Gastroesophageal sphincter (tissue), 4 donors: ENCODE data around the gene PEX26. TPM values are rescaled to one million over a fixed set of nuclear protein-coding genes. Genes with fewer than 3 reads are reported as not detected.

Source experiments
- ATAC-seq: fragments of 150-250 bp; one replicate; pipeline ENCODE4 v1.9.1; 2016; ENCODE audit warnings: mild to moderate bottlenecking, moderate library complexity
- H3K27ac ChIP-seq, 4 donors: fragments of 200-600 bp; sonication (generic) in 3 of 4; 1 replicate in 3 of 4; 2 replicates in 1 of 4; pipeline ENCODE4 v1.5.1; 2016 to 2019
- H3K27me3 ChIP-seq: fragments of 200-600 bp; sonication (generic); one replicate; pipeline ENCODE4 v1.5.1; 2019
- H3K36me3 ChIP-seq, 2 donors: fragments of 200-600 bp; sonication (generic); one replicate each; pipeline ENCODE4 v1.5.1; 2019; ENCODE audit warnings: control low read depth in 1 of 2
- H3K4me1 ChIP-seq, 3 donors: fragments of 200-600 bp; sonication (generic); 1 replicate in 2 of 3; 2 replicates in 1 of 3; pipeline ENCODE4 v1.5.1; 2016 to 2019; ENCODE audit warnings: control low read depth in 2 of 3
- H3K4me3 ChIP-seq, 2 donors: fragments of 200-600 bp; sonication (generic); one replicate each; pipeline ENCODE4 v1.5.1; 2019; ENCODE audit warnings: mild to moderate bottlenecking in 1 of 2, moderate library complexity in 1 of 2
- H3K9me3 ChIP-seq, 3 donors: fragments of 200-600 bp; sonication (generic); one replicate each; pipeline ENCODE4 v1.5.1; 2017 to 2019; ENCODE audit warnings: control low read depth in 2 of 3
- EP300 ChIP-seq: sonication (generic); formaldehyde crosslinking; IDR thresholded peaks from one replicate; pipeline ENCODE4 v1.6.1; 2017; ENCODE audit warnings: antibody characterized with exemption, mild to moderate bottlenecking
- POLR2A ChIP-seq, 2 donors: fragments of 450-650 bp; IDR thresholded peaks; one replicate each; pipeline ENCODE4 v1.6.1; 2017; ENCODE audit warnings: antibody characterized with exemption in 2 of 2, mild to moderate bottlenecking in 2 of 2, moderate library complexity in 1 of 2
- POLR2AphosphoS5 ChIP-seq: sonication (generic); formaldehyde crosslinking; IDR thresholded peaks from one replicate; pipeline ENCODE4 v1.6.1; 2017; ENCODE audit warnings: antibody characterized with exemption
- WGBS, 2 donors: methylation state at CpG; one replicate each; pipeline ENCODE4 v1.1.5; 2018; ENCODE audit warnings: low coverage in 1 of 2; 5-methylcytosine and 5-hydroxymethylcytosine counted together
- total RNA-seq, 4 donors: library from RNA; depleted of rRNA; stranded (reverse); fragments of >200 nt; gene quantifications; one replicate each; pipeline ENCODE4 v1.1.0, GENCODE V29; 2016
- TF ChIP-seq, protein P1 (sequence below), 4 experiments: fragments of 200-600 bp in 2 of 4; fragments of 450-650 bp in 2 of 4; sonication (generic) in 1 of 4; IDR thresholded peaks; one replicate each; pipeline ENCODE4 v1.5.1; 2017 to 2019; ENCODE audit warnings: antibody characterized with exemption in 4 of 4, mild to moderate bottlenecking in 2 of 4, moderate library complexity in 2 of 4

The PEX26 gene
- total RNA-seq, 4 donors from 2014 or later: 19.5 to 34.9 (median 27.4) TPM

DNA sequence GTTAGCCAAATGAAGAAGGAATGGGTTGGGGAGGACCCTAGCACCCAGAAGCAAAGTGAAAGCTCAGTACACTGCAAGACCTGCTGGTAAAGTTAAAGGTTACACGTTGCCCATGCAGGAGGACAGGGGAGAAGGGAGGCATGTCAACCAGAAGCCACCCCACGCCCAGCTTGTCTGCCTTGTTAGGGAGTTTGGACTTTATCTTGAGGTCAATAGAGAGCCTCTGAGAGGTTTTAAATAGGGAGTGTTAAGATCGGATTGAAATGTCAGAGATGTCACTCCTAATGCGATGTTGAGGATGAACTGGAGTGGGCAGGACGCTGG is 18.7 kb upstream of the PEX26 start:
- WGBS, 2 donors: 75 to 84% methylated on average over 3 to 4 of the region's 5 CpGs
- TF ChIP-seq POLR2AphosphoS5 (no peak), POLR2A (IDR thresholded peaks at IDR 0.05) (no peak), EP300 (no peak)
- TF ChIP-seq, protein P1, sequence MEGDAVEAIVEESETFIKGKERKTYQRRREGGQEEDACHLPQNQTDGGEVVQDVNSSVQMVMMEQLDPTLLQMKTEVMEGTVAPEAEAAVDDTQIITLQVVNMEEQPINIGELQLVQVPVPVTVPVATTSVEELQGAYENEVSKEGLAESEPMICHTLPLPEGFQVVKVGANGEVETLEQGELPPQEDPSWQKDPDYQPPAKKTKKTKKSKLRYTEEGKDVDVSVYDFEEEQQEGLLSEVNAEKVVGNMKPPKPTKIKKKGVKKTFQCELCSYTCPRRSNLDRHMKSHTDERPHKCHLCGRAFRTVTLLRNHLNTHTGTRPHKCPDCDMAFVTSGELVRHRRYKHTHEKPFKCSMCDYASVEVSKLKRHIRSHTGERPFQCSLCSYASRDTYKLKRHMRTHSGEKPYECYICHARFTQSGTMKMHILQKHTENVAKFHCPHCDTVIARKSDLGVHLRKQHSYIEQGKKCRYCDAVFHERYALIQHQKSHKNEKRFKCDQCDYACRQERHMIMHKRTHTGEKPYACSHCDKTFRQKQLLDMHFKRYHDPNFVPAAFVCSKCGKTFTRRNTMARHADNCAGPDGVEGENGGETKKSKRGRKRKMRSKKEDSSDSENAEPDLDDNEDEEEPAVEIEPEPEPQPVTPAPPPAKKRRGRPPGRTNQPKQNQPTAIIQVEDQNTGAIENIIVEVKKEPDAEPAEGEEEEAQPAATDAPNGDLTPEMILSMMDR (IDR thresholded peaks at IDR 0.05): no peak
- Histone ChIP-seq H3K27me3 (no peaks in the 10 kb centered on the region), H3K4me1 (peaks cover 0 to 56% (median 30%) of the 10 kb centered on the region in 3 donors), H3K9me3 (no peaks in the 10 kb centered on the region), H3K36me3 (no peaks in the 10 kb centered on the region), H3K4me3 (no peak overlapping the region), H3K27ac (peak overlapping the region in 3 of 4 donors; percentile 75 to 90 (median 77))
- ATAC-seq: no peak

DNA sequence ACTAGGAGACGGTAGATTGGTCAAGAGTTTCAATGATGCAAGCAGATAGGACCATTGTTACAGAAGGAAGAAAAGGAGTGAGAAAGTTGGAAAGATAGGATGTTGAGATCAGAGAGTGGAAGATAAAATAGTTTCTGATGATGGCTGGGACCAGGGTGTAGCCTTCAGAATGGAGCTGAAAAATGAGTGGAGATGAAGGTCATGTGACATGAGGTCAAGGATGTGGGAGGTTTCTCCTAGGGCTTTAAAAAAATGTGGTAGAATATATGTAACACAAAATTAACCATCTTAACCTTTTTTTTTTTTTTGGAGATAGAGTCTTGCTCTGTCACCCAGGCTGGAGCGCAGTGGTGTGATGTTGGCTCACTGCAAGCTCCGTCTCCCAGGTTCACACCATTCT is 18.3 kb upstream of the PEX26 start:
- H3K27ac ChIP-seq: peak overlapping the region in 3 of 4 donors; percentile 75 to 90 (median 77)

DNA sequence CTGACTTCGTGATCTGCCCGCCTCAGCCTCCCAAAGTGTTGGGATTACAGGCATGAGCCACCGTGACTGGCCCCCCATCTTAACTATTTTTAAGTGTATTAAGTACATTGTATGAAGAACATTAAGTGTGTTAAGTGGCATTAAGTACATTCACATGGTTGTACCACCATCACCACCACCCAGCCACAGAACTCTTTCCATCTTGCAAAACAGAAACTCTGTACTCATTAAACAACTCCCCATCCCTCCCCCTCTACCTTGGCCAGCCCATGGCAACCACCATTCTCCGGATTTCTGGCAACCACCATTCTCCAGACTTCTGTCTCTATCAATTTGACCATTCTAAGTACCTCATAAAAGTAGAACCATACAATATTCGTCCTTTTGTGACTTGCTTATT is 17.8 kb upstream of the PEX26 start:
- Histone ChIP-seq H3K27me3 (no peaks in the 10 kb centered on the region), H3K9me3 (no peaks in the 10 kb centered on the region), H3K4me1 (peaks cover 0 to 56% (median 30%) of the 10 kb centered on the region in 3 donors), H3K36me3 (no peaks in the 10 kb centered on the region), H3K4me3 (no peak overlapping the region), H3K27ac (peak overlapping the region in 1 of 4 donors; percentile 90)
- WGBS, 2 donors: 85 to 100% methylated on average over 2 to 5 of the region's 5 CpGs
- ATAC-seq: no peak
- TF ChIP-seq POLR2A (IDR thresholded peaks at IDR 0.05): no peak
- no peak for TF ChIP-seq POLR2AphosphoS5
- TF ChIP-seq, protein P1 (IDR thresholded peaks at IDR 0.05): no peak
- no peak for TF ChIP-seq EP300

More for the DNA sequence above, 18.3 kb upstream of the PEX26 start:
- Histone ChIP-seq H3K4me1 (peaks cover 0 to 56% (median 30%) of the 10 kb centered on the region in 3 donors), H3K4me3 (no peak overlapping the region), H3K36me3 (no peaks in the 10 kb centered on the region), H3K9me3 (no peaks in the 10 kb centered on the region), H3K27me3 (no peaks in the 10 kb centered on the region)
- TF ChIP-seq, protein P1 (IDR thresholded peaks at IDR 0.05): no peak
- TF ChIP-seq POLR2A (IDR thresholded peaks at IDR 0.05) (no peak), EP300 (no peak), POLR2AphosphoS5 (no peak)
- ATAC-seq: no peak
- WGBS, 2 donors: 79 to 96% methylated on average over 2 to 3 of the region's 3 CpGs

DNA sequence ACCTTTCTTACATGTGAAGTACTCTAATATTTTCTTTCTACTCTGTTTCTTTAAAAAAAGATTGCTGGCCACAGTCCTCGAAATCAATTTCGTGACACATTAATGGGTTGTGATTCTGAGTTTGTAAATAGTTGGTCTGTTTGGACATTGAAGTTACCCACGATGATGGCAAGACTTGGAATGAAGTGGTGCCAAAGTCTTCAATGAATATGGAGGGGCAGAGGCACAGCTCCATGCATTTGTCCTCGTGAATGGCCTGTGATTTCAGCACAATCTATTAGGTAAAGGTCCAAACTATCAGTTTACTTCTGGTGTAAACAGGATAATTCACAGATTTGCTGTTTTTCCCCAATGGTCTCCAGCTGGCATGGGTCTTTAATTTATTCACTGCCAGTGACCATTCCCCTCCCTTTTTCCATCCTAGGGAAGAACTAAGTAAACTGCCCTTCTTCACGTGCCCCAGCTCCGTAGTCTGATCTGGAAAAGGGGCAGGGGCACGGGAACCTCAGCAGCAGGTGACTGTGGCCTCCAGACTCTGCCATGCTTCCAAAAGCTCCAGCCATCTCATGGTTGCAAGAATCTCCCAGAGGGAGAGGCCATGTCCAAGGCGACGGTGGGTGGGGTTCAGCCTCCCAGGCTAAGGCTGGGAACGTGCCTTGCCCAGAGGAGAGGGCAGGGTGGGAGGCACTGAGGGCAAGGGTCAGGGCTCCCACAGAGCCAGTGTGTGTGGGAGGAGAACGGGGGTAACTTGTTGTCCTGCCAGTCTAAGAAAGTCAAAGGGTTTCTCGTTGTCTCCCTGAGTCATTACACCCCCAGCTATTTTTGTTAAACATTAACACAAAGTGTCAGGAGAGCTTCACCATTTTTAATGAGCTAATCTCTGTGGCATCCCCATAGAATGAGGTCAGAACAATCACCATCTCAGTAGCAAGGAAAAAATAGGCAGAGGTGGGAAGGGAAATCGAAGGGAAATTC is 16.9 kb upstream of the PEX26 start:
- TF ChIP-seq POLR2AphosphoS5: peak; percentile 34
- TF ChIP-seq, protein P1 (IDR thresholded peaks at IDR 0.05): no peak
- Histone ChIP-seq H3K27ac (peak overlapping the region in 3 of 4 donors; percentile 56 to 90 (median 81)), H3K4me3 (no peak overlapping the region), H3K9me3 (no peaks in the 10 kb centered on the region), H3K4me1 (peaks cover 0 to 51% (median 28%) of the 10 kb centered on the region in 3 donors), H3K27me3 (no peaks in the 10 kb centered on the region), H3K36me3 (no peaks in the 10 kb centered on the region)
- 52 to 58% methylated on average over 5 to 10 of the region's 13 CpGs for WGBS, 2 donors
- ATAC-seq: no peak
